Mesodermal cell (in vitro differentiated cells): Measurements from ENCODE around the gene RASGRP3.

Experiments used
- H3K27ac ChIP-seq: 2 replicates; pipeline ENCODE4 v1.7.0; 2013; ENCODE audit warnings: mild to moderate bottlenecking, low read depth, low read length, moderate library complexity; ENCODE audit not compliant: severe bottlenecking
- H3K36me3 ChIP-seq: 2 replicates; pipeline ENCODE4 v1.7.1; 2013; ENCODE audit warnings: mild to moderate bottlenecking, low read length, moderate library complexity; ENCODE audit not compliant: control insufficient read depth, insufficient read depth
- H3K4me1 ChIP-seq: one replicate; pipeline ENCODE4 v1.7.1; 2013; ENCODE audit warnings: mild to moderate bottlenecking, low read length; ENCODE audit not compliant: insufficient read depth, control insufficient read depth, poor library complexity, severe bottlenecking
- H3K4me3 ChIP-seq: 2 replicates; pipeline ENCODE4 v1.7.0; 2013; ENCODE audit warnings: low read length, control low read depth, mild to moderate bottlenecking; ENCODE audit not compliant: insufficient read depth, poor library complexity, severe bottlenecking; ENCODE audit errors: extremely low read depth
- H3K9me3 ChIP-seq: 2 replicates; pipeline ENCODE4 v1.7.1; 2013; ENCODE audit warnings: mild to moderate bottlenecking, low read length, moderate library complexity; ENCODE audit not compliant: control insufficient read depth
- WGBS, 2 experiments: methylation state at CpG; one replicate each; pipeline ENCODE4 v1.1.5; 2013; ENCODE audit warnings: missing lambda C conversion rate in 2 of 2; ENCODE audit not compliant: insufficient coverage in 2 of 2; 5-methylcytosine and 5-hydroxymethylcytosine counted together

Gene RASGRP3

GRCh38 chr2:33503002-33503401 lies 26.6 kb downstream of the RASGRP3 start:
- H3K27ac ChIP-seq, result no peak overlapping the region
- H3K4me1 ChIP-seq, result peaks cover 10% of the 10 kb centered on the region
- no peaks in the 10 kb centered on the region for H3K9me3 ChIP-seq
- no peak overlapping the region for H3K4me3 ChIP-seq
- H3K36me3 ChIP-seq, result no peaks in the 10 kb centered on the region
- no CpG with 5 or more reads among the region's 1 CpG for WGBS, 2 experiments

- Histone ChIP-seq H3K36me3 (no peaks in the 10 kb centered on the region), H3K4me3 (no peak overlapping the region), H3K27ac (no peak overlapping the region), H3K9me3 (no peaks in the 10 kb centered on the region), H3K4me1 (peaks cover 10% of the 10 kb centered on the region)
- 100% methylated on average over 1 of the region's 1 CpG; no CpG with 5 or more reads in 1 of the 2 experiments for WGBS, 2 experiments
Observed at GRCh38 chr2:33505966-33506365, 29.5 kb downstream of the RASGRP3 start.

GRCh38 chr2:33509908-33510585 lies 33.6 kb downstream of the RASGRP3 start:
- H3K4me1 ChIP-seq, result no peaks in the 10 kb centered on the region
- WGBS, 2 experiments, result 95 to 96% methylated on average over 2 to 4 of the region's 5 CpGs
- no peak overlapping the region for H3K27ac ChIP-seq
- H3K9me3 ChIP-seq, result no peaks in the 10 kb centered on the region
- H3K36me3 ChIP-seq, result no peaks in the 10 kb centered on the region
- H3K4me3 ChIP-seq, result no peak overlapping the region

- Histone ChIP-seq H3K27ac (no peak overlapping the region), H3K4me1 (no peaks in the 10 kb centered on the region), H3K36me3 (no peaks in the 10 kb centered on the region), H3K9me3 (no peaks in the 10 kb centered on the region), H3K4me3 (no peak overlapping the region)
- 100% methylated on average over 1 to 2 of the region's 4 CpGs for WGBS, 2 experiments
Observed at GRCh38 chr2:33510586-33510968, 34.1 kb downstream of the RASGRP3 start.

GRCh38 chr2:33511141-33511540 lies 34.7 kb downstream of the RASGRP3 start:
- no peaks in the 10 kb centered on the region for H3K9me3 ChIP-seq
- H3K27ac ChIP-seq, result no peak overlapping the region
- H3K4me3 ChIP-seq, result no peak overlapping the region
- no peaks in the 10 kb centered on the region for H3K36me3 ChIP-seq
- H3K4me1 ChIP-seq, result no peaks in the 10 kb centered on the region
- WGBS, 2 experiments, result no CpG with 5 or more reads among the region's 1 CpG

GRCh38 chr2:33512112-33512511 lies 35.7 kb downstream of the RASGRP3 start:
- Histone ChIP-seq H3K4me1 (no peaks in the 10 kb centered on the region), H3K36me3 (no peaks in the 10 kb centered on the region), H3K9me3 (no peaks in the 10 kb centered on the region), H3K27ac (no peak overlapping the region), H3K4me3 (no peak overlapping the region)
- 85 to 86% methylated on average over 3 to 4 of the region's 5 CpGs for WGBS, 2 experiments

GRCh38 chr2:33513480-33513879 lies 37.0 kb downstream of the RASGRP3 start:
- Histone ChIP-seq H3K4me1 (no peaks in the 10 kb centered on the region), H3K9me3 (no peaks in the 10 kb centered on the region), H3K4me3 (no peak overlapping the region), H3K36me3 (no peaks in the 10 kb centered on the region), H3K27ac (no peak overlapping the region)
- 94% methylated on average over 3 of the region's 3 CpGs; no CpG with 5 or more reads in 1 of the 2 experiments for WGBS, 2 experiments

- no peak overlapping the region for H3K27ac ChIP-seq
- no CpG with 5 or more reads among the region's 2 CpGs for WGBS, 2 experiments
- no peaks in the 10 kb centered on the region for H3K4me1 ChIP-seq
- no peak overlapping the region for H3K4me3 ChIP-seq
- no peaks in the 10 kb centered on the region for H3K36me3 ChIP-seq
- no peaks in the 10 kb centered on the region for H3K9me3 ChIP-seq
Observed at GRCh38 chr2:33516456-33516995, 40.1 kb downstream of the RASGRP3 start.

- Histone ChIP-seq H3K9me3 (no peaks in the 10 kb centered on the region), H3K36me3 (no peaks in the 10 kb centered on the region), H3K4me1 (no peaks in the 10 kb centered on the region), H3K27ac (no peak overlapping the region), H3K4me3 (no peak overlapping the region)
- 89 to 100% methylated on average over 1 of the region's 2 CpGs for WGBS, 2 experiments
Observed at GRCh38 chr2:33518200-33518599, 41.8 kb downstream of the RASGRP3 start.

- Histone ChIP-seq H3K4me3 (no peak overlapping the region), H3K27ac (no peak overlapping the region)
Observed at GRCh38 chr2:33518929-33519328, 42.5 kb downstream of the RASGRP3 start.

GRCh38 chr2:33521791-33522281 lies 45.4 kb downstream of the RASGRP3 start:
- Histone ChIP-seq H3K27ac (no peak overlapping the region), H3K4me1 (no peaks in the 10 kb centered on the region), H3K9me3 (no peaks in the 10 kb centered on the region), H3K4me3 (no peak overlapping the region), H3K36me3 (peaks cover 1% of the 10 kb centered on the region)
- WGBS, 2 experiments, result 80 to 100% methylated on average over 1 of the region's 1 CpG

More at GRCh38 chr2:33518929-33519328, 42.5 kb downstream of the RASGRP3 start:
- Histone ChIP-seq H3K36me3 (no peaks in the 10 kb centered on the region), H3K4me1 (no peaks in the 10 kb centered on the region), H3K9me3 (no peaks in the 10 kb centered on the region)
- 80% methylated on average over 1 of the region's 1 CpG; no CpG with 5 or more reads in 1 of the 2 experiments for WGBS, 2 experiments
